Skeletal muscle tissue (tissue), 4 donors: ENCODE measurements around the gene S100A2. TPM values are rescaled to one million over a fixed set of nuclear protein-coding genes. Genes with fewer than 3 reads are reported as not detected.

Source experiments
- H3K27ac ChIP-seq: one replicate; pipeline ENCODE4 v1.7.0; 2013; ENCODE audit warnings: mild to moderate bottlenecking, low read depth, low read length, inconsistent platforms
- H3K27me3 ChIP-seq, 3 donors: one replicate each; pipeline ENCODE4 v1.7.0; 2013; ENCODE audit warnings: low read length in 3 of 3; ENCODE audit not compliant: control insufficient read depth in 3 of 3, insufficient read depth in 3 of 3
- H3K36me3 ChIP-seq, 3 donors: one replicate each; pipeline ENCODE4 v1.7.0; 2013; ENCODE audit warnings: low read length in 3 of 3; ENCODE audit not compliant: control insufficient read depth in 3 of 3, insufficient read depth in 3 of 3
- H3K4me1 ChIP-seq, 3 donors: one replicate each; pipeline ENCODE4 v1.7.0; 2013; ENCODE audit warnings: low read length in 3 of 3, mild to moderate bottlenecking in 3 of 3; ENCODE audit not compliant: control insufficient read depth in 3 of 3, insufficient read depth in 3 of 3
- H3K4me3 ChIP-seq, 3 donors: one replicate each; pipeline ENCODE4 v1.7.0; 2013; ENCODE audit warnings: low read length in 3 of 3
- H3K9ac ChIP-seq, 3 donors: one replicate each; pipeline ENCODE4 v1.7.0; 2013; ENCODE audit warnings: low read length in 3 of 3, mild to moderate bottlenecking in 3 of 3, moderate library complexity in 2 of 3, low read depth in 1 of 3
- H3K9me3 ChIP-seq, 3 donors: one replicate each; pipeline ENCODE4 v1.7.0; 2013; ENCODE audit warnings: low read length in 3 of 3; ENCODE audit not compliant: control insufficient read depth in 3 of 3
- total RNA-seq: library from RNA; depleted of rRNA; stranded (reverse); fragments of >200 nt; gene quantifications from one replicate; pipeline ENCODE4 v1.2.3, GENCODE V29; 2014
- donor health status: Osteomylitis.

Gene S100A2
- total RNA-seq, 1 donor from 2014 or later, result not detected

GRCh38 chr1:153557877-153558276 lies 7.8 kb downstream of the S100A2 start:
- Histone ChIP-seq H3K4me3 (no peak overlapping the region), H3K9ac (no peak overlapping the region), H3K27me3 (no peaks in the 10 kb centered on the region), H3K36me3 (no peaks in the 10 kb centered on the region), H3K4me1 (peaks cover 9 to 16% (median 13%) of the 10 kb centered on the region in 3 donors), H3K27ac (no peak overlapping the region), H3K9me3 (no peaks in the 10 kb centered on the region)

- no peak overlapping the region for H3K4me3 ChIP-seq
- no peaks in the 10 kb centered on the region for H3K9me3 ChIP-seq
- no peak overlapping the region for H3K27ac ChIP-seq
- H3K9ac ChIP-seq, result no peak overlapping the region
- H3K36me3 ChIP-seq, result no peaks in the 10 kb centered on the region
- H3K27me3 ChIP-seq, result no peaks in the 10 kb centered on the region
- peaks cover 9 to 16% (median 13%) of the 10 kb centered on the region in 3 donors for H3K4me1 ChIP-seq
Measured at GRCh38 chr1:153556348-153556747, 9.3 kb downstream of the S100A2 start.

DNA sequence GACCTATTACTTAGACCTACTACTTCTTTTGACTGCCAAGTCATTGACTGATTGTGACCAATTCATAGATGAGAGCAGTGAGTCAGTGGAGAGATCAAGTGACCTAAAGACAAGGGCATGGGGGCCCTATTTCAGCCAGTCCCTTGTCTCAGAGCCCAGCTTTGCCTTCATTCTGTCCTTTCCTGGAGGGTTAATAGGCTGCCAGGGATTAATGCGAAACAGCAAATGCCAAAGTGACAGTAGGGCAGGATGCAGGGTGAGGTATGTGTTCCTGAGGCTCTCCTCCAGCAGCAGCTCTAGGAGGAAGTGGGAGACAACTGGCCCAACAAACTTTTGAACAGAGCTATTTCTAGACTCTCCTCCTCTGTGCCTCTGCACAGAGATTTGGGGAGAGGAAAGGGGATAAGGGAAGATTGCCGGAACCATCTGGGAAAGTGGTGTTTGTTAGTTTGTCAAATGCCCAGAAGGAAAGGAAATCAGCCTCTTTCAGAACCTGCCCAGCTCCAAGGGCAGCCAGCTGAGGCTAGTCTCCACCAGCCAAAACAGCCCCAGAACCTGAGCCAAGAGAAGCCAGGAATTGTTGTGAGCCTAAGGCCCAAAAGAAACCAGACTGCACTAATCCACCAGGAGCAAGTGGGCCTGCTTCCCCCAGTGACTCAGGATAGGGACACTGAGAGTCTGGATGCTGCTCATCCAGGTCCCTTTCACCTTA lies 11.7 kb downstream of the S100A2 start:
- Histone ChIP-seq H3K27ac (peak overlapping the region; percentile 51), H3K9me3 (no peaks in the 10 kb centered on the region), H3K36me3 (no peaks in the 10 kb centered on the region), H3K27me3 (no peaks in the 10 kb centered on the region), H3K4me3 (no peak overlapping the region), H3K4me1 (peaks cover 24 to 36% (median 33%) of the 10 kb centered on the region in 3 donors), H3K9ac (peak overlapping the region in 1 of 3 donors; percentile 33)

- H3K9ac ChIP-seq, result no peak overlapping the region
- H3K27me3 ChIP-seq, result no peaks in the 10 kb centered on the region
- no peak overlapping the region for H3K4me3 ChIP-seq
- no peaks in the 10 kb centered on the region for H3K36me3 ChIP-seq
- peaks cover 32 to 45% (median 42%) of the 10 kb centered on the region in 3 donors for H3K4me1 ChIP-seq
- H3K27ac ChIP-seq, result no peak overlapping the region
- no peaks in the 10 kb centered on the region for H3K9me3 ChIP-seq
Measured at GRCh38 chr1:153553096-153553495, 12.5 kb downstream of the S100A2 start.

- Histone ChIP-seq H3K27me3 (no peaks in the 10 kb centered on the region), H3K9me3 (no peaks in the 10 kb centered on the region), H3K4me1 (peaks cover 39 to 53% (median 48%) of the 10 kb centered on the region in 3 donors), H3K4me3 (no peak overlapping the region), H3K27ac (no peak overlapping the region), H3K9ac (no peak overlapping the region), H3K36me3 (no peaks in the 10 kb centered on the region)
Measured at GRCh38 chr1:153552335-153552734, 13.3 kb downstream of the S100A2 start.

- Histone ChIP-seq H3K27ac (no peak overlapping the region), H3K27me3 (no peaks in the 10 kb centered on the region), H3K4me3 (no peak overlapping the region), H3K9me3 (no peaks in the 10 kb centered on the region), H3K4me1 (peaks cover 48 to 65% (median 56%) of the 10 kb centered on the region in 3 donors), H3K36me3 (no peaks in the 10 kb centered on the region), H3K9ac (no peak overlapping the region)
Measured at GRCh38 chr1:153550827-153551500, 14.7 kb downstream of the S100A2 start.

GRCh38 chr1:153550398-153550758 lies 15.3 kb downstream of the S100A2 start:
- H3K36me3 ChIP-seq, result no peaks in the 10 kb centered on the region
- H3K27ac ChIP-seq, result peak overlapping the region; percentile 72
- H3K9ac ChIP-seq, result no peak overlapping the region
- no peaks in the 10 kb centered on the region for H3K9me3 ChIP-seq
- H3K4me1 ChIP-seq, result peaks cover 54 to 71% (median 61%) of the 10 kb centered on the region in 3 donors
- H3K27me3 ChIP-seq, result no peaks in the 10 kb centered on the region
- H3K4me3 ChIP-seq, result no peak overlapping the region

GRCh38 chr1:153549741-153550397 lies 15.8 kb downstream of the S100A2 start:
- Histone ChIP-seq H3K36me3 (no peaks in the 10 kb centered on the region), H3K27ac (peak overlapping the region; percentile 72), H3K4me1 (peaks cover 59 to 75% (median 66%) of the 10 kb centered on the region in 3 donors), H3K9me3 (no peaks in the 10 kb centered on the region), H3K9ac (peak overlapping the region in 1 of 3 donors; percentile 40), H3K4me3 (no peak overlapping the region), H3K27me3 (no peaks in the 10 kb centered on the region)

DNA sequence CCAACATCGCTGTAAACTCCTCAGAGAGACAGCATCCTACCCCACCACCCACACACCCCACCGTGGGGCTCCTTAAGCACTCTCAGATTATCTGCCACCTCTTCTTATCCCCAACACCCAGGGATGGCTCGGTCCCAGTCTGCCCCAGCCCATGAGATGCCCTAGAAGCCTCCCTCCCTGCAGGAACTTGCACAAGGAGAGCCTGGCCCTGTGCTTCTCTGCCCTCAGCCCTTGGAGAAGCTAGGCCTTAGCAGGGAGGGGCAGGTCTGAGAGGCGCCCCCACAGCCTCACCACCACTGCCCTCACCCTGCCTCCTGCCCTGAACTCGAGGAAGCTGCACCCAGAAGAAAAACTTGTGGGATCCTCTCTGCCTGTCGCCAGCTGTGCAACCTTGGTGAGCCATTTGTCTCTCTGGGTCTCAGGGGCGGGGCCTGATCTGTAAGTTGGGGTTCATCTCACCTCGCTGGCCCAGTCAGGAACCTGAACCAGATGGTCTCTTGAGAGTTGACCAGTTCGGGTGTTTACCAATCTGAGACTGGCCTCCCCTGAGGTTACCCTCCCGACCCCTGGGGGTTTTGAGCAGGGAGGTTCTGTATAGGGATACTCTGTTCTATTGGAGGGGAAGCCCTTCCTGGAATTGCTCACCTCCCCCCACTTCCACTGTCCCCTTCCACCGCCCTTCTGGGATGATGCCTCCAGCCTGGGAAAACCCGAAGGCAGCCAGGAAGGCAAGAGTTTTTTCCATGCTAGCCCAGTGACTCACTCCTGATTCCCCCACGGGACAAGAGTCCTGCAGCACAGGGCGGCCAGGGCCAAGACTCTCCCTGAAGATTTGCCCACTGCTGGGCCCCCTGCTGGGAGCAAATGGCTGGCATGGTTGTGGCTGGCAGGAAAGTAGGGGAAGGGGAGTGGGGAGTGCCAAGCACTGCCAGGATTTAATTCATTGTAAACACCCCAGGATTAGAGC lies 16.6 kb downstream of the S100A2 start, which contains the start of gene S100A3:
Gene S100A3, minus strand, starts transcription at position 537 of the 967 bp plus-strand sequence. CDS start 773 bp downstream, outside the sequence.
- Histone ChIP-seq H3K36me3 (no peaks in the 10 kb centered on the region), H3K27me3 (no peaks in the 10 kb centered on the region), H3K9me3 (no peaks in the 10 kb centered on the region), H3K27ac (peak within 1 kb of the TSS; percentile 72), H3K9ac (peak within 1 kb of the TSS in 2 of 3 donors; percentile 40 to 43), H3K4me3 (peak within 1 kb of the TSS in 1 of 3 donors; percentile 0), H3K4me1 (peaks cover 63 to 77% (median 70%) of the 10 kb centered on the region in 3 donors)
